Body of pancreas (tissue), 4 donors: Measurements from ENCODE around the gene GPANK1.

Experiments
- CTCF ChIP-seq, 7 experiments: fragments of 450-650 bp in 4 of 7; fragments of 200-600 bp in 3 of 7; sonication (generic) in 3 of 7; IDR thresholded peaks; one replicate each; pipeline ENCODE4 v1.5.1; 2016 to 2019; ENCODE audit warnings: antibody characterized with exemption in 7 of 7
- POLR2A ChIP-seq, 3 donors: fragments of 450-650 bp; IDR thresholded peaks; one replicate each; pipeline ENCODE4 v1.6.1; 2016; ENCODE audit warnings: antibody characterized with exemption in 3 of 3, mild to moderate bottlenecking in 2 of 3

GRCh38 chr6:31681135-31681671 lies 16.4 kb upstream of the GPANK1 start:
- TF ChIP-seq CTCF (IDR thresholded peaks at IDR 0.05) (peak in 2 of 7 experiments; percentile 6 to 37), POLR2A (IDR thresholded peaks at IDR 0.05) (peak in 2 of 3 donors; percentile 48 to 49)
